ENCODE results near the gene TBC1D22A.

DNA sequence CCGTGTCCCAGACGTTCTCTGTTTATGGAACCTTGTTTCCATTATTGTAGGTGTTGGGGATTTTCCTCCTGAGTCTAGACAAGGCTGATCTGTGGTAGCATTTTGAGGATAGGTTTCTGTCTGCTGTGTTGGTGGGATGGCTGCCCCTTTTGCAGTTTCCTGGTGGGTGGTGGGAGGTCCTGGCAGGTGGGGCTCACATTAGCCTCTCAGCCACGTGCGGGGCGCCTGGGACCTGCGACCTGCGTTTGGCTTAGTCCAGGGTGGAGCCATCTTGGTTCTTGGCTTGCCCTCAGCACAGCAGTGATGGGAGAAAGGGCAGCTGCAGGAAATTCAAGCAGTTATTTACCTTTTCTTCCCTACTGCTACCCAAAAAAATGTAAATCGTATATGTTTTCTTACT is 143.4 kb downstream of the TBC1D22A start:
- TF ChIP-seq, protein P1, sequence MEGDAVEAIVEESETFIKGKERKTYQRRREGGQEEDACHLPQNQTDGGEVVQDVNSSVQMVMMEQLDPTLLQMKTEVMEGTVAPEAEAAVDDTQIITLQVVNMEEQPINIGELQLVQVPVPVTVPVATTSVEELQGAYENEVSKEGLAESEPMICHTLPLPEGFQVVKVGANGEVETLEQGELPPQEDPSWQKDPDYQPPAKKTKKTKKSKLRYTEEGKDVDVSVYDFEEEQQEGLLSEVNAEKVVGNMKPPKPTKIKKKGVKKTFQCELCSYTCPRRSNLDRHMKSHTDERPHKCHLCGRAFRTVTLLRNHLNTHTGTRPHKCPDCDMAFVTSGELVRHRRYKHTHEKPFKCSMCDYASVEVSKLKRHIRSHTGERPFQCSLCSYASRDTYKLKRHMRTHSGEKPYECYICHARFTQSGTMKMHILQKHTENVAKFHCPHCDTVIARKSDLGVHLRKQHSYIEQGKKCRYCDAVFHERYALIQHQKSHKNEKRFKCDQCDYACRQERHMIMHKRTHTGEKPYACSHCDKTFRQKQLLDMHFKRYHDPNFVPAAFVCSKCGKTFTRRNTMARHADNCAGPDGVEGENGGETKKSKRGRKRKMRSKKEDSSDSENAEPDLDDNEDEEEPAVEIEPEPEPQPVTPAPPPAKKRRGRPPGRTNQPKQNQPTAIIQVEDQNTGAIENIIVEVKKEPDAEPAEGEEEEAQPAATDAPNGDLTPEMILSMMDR (IDR thresholded peaks at IDR 0.05) = no peak
- TF ChIP-seq EZH2 (IDR thresholded peaks at IDR 0.05) (no peak), EZH2phosphoT487 (IDR thresholded peaks at IDR 0.05) (no peak)

Data from neural progenitor cell (in vitro differentiated cells).